GM12801 (cell line): ENCODE measurements around the gene CCDC90B.

Experiments used
- TF ChIP-seq, protein P1 (sequence below): IDR thresholded peaks from one replicate; pipeline ENCODE4 v1.5.1; 2011; ENCODE audit warnings: control low read depth; ENCODE audit not compliant: insufficient read length; ENCODE audit errors: extremely low read depth

Gene CCDC90B

DNA sequence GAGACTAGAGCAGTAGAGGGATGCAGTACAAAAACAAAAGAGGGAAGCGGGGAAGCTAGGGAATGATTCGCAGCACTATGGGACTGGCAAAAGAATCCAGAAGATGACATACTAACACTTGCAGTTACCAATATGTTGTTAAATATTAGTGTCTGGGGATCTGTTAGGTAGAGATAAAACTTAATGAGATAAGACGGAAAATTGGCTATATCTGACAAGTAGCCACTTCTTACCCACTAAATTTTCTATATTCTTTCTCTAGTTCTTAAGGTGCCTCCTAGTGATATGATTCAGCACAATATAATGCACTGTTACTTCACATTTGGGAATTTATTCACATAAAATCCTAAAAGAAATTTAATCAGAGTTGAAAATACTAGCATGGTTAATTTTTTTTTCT lies 30.8 kb downstream of the CCDC90B start:
- TF ChIP-seq, protein P1, sequence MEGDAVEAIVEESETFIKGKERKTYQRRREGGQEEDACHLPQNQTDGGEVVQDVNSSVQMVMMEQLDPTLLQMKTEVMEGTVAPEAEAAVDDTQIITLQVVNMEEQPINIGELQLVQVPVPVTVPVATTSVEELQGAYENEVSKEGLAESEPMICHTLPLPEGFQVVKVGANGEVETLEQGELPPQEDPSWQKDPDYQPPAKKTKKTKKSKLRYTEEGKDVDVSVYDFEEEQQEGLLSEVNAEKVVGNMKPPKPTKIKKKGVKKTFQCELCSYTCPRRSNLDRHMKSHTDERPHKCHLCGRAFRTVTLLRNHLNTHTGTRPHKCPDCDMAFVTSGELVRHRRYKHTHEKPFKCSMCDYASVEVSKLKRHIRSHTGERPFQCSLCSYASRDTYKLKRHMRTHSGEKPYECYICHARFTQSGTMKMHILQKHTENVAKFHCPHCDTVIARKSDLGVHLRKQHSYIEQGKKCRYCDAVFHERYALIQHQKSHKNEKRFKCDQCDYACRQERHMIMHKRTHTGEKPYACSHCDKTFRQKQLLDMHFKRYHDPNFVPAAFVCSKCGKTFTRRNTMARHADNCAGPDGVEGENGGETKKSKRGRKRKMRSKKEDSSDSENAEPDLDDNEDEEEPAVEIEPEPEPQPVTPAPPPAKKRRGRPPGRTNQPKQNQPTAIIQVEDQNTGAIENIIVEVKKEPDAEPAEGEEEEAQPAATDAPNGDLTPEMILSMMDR = no peak

DNA sequence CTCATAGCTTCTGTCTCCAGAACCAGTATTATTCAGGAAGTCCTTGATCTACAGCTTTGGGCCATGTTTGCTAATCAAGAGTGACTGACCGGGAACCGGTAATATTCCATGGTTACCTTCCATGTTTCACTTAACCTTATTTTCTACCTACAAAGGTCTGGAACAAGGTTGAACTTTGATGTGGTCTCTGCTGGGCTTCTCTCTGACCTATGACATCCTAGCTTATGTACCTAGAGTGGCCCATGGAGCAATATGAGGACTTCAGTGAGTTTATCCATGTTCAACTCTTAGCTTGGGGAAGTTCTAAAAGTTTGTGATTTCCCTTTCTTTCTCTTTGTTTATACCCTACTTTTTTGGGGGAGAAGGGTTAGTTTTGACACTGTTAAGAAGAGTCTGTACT lies 33.2 kb downstream of the CCDC90B start:
- TF ChIP-seq, protein P1 = no peak

DNA sequence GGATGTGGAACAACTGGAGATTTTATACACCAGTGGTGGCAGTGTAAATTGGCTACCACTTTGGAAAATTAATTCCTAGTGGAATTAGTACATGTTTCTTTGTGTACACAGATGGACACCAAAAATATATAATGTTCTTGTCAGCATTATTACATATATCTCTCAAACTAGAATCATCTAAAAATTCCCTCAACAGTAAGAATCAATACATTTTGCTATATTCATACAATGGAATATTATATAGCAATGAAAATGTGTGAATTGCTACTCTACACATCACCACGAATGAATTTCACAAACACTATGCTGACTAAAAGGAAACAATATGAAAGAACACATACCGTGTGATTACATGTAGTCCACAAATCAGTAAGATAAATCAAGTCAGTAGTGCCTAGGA lies 33.9 kb downstream of the CCDC90B start:
- TF ChIP-seq, protein P1 = no peak

DNA sequence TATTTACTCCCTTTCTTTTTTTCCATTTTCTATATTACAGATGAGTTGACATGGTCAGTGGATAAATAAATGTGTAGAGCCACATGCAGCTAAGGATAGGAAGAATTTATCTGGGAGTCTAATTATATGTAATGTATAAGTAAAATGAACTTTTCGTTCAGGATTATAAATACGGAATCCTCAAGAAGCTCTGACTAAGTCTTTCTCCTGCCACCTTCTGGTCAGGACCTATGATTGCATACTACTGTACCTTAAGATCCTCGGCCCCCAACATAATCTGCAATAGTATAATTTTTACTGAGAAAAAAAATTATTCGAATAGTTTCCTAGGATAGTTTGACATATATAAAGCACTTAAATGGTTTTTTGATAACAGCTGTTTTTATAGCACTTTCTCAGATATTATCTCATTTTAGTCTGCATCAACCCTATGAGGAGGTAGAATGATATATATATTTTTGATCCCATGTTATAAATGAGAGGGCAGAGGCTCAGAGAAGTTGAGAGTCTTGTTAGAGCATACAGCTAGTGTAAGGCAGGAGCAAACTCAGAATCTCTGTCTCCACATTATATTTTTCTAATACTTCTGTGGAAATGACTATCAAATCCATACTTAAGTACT lies 36.1 kb downstream of the CCDC90B start:
- TF ChIP-seq, protein P1 = no peak

DNA sequence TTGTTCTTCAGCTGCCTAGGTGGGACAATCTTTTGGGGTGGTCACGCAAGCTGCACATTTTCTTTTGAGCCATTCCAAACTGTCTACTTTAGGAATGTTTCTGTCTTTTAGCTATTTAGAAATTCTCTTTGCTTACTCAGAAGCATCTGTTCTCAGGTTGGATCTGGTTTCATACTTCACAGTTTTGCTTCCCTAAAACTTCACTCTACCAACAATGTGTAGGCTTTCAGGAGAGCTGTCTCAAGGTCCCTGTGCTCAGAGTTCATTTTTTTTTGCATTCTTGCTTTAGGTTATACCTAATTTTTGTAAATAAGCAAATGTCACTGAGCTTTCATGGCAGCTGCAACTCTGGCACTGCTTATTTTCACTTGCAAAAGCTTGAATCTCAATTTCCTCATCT lies 36.7 kb downstream of the CCDC90B start:
- TF ChIP-seq, protein P1 = no peak

DNA sequence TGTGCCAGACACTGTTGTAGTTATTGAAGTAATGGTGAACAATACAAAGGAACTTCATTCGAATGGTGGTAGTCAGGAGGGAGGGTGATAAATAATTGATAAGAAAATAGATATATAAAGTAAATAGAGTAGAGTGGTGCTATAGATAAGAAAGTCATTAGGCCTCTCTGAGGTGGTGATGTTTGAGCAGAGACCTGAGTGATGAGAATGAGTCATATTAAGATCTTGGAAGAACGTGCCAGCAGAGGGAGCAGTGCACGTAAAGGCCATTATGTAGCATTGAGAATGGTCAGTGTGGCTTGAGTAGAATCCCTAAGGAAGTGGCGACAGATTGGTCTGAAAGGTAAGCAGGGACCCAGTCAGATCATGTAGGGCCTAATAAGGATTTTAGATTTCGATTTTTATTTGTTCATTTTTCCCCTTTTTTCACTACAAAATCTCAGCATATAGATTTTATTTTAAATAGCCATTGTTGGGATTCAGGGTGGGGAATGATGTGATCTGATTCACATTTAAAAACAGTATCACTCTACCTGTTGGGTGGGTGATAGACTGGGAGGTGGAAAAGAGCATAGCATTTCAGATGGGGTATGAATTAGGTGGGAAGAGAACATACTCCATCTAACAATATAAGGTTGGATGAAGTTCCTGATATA lies 44.7 kb downstream of the CCDC90B start:
- TF ChIP-seq, protein P1 = no peak

DNA sequence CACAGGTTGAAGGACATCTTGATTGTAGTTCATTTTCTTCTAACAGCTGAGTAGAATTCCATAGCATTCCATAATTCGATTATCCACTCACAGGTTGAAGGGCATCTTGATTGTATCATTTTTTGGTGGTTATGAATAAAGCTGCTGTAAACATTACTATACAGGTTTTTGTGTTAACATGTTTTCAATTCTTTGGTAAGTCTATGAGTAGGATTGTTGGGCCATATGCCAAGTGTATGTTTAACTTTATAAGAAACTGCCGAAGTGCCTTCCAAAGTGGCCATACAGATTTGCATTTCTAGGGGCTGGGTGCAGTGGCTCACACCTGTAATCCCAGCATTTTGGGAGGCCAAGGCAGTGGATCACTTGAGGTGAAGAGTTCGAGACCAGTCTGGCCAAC lies 48.1 kb downstream of the CCDC90B start:
- TF ChIP-seq, protein P1 = no peak
